ENCODE data around the gene SPOCK3.

SPOCK3 gene

DNA sequence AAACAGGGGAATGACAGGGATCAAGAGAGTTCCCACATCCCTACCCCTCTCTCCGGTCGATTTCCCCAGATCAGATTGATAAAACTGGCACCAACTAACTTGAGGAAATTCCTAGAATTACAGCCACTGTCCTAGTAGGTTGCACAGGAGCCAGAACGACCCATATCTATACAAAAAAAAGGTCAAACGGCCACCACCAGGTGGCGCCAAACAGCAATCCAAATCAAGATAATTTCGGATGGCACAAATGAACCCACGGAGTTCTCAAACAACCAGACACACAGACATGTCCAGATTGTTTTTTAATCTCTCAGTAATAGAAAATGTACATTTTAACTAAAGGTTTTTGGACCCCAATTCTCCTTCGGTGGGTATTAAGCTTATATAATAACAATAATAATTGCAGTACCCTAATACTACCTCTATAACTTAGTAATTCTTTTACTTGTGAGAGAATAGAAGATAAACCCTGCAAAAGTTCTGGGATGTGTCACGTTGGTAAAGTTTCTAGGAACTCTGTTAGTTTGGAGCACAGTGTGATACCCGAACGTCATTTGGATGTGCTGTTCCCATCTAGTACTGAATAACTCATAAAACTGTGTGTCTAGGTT lies 212.6 kb downstream of the SPOCK3 start:
- peak; percentile 84 for ATAC-seq
- no peak for TF ChIP-seq ZNF8 (CRISPR knock-in tag; IDR thresholded peaks at IDR 0.05)
- TF ChIP-seq, protein P1, sequence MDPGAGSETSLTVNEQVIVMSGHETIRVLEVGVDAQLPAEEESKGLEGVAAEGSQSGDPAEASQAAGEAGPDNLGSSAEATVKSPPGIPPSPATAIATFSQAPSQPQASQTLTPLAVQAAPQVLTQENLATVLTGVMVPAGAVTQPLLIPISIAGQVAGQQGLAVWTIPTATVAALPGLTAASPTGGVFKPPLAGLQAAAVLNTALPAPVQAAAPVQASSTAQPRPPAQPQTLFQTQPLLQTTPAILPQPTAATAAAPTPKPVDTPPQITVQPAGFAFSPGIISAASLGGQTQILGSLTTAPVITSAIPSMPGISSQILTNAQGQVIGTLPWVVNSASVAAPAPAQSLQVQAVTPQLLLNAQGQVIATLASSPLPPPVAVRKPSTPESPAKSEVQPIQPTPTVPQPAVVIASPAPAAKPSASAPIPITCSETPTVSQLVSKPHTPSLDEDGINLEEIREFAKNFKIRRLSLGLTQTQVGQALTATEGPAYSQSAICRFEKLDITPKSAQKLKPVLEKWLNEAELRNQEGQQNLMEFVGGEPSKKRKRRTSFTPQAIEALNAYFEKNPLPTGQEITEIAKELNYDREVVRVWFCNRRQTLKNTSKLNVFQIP (CRISPR knock-in tag; IDR thresholded peaks at IDR 0.05; ENCODE audit: borderline replicate concordance, low read depth) = no peak
- no peak for TF ChIP-seq BACH2 (CRISPR knock-in tag; IDR thresholded peaks at IDR 0.05; ENCODE audit: borderline replicate concordance)
- no peak for TF ChIP-seq ZC3H10 (CRISPR knock-in tag; IDR thresholded peaks at IDR 0.05)
- TF ChIP-seq TOX (CRISPR knock-in tag; IDR thresholded peaks at IDR 0.05; ENCODE audit: borderline replicate concordance) = no peak
- peak; percentile 55; the same call in 1 of the 2 replicates for TF ChIP-seq ZFP3 (CRISPR knock-in tag; IDR thresholded peaks at IDR 0.05)
- TF ChIP-seq, protein P2, sequence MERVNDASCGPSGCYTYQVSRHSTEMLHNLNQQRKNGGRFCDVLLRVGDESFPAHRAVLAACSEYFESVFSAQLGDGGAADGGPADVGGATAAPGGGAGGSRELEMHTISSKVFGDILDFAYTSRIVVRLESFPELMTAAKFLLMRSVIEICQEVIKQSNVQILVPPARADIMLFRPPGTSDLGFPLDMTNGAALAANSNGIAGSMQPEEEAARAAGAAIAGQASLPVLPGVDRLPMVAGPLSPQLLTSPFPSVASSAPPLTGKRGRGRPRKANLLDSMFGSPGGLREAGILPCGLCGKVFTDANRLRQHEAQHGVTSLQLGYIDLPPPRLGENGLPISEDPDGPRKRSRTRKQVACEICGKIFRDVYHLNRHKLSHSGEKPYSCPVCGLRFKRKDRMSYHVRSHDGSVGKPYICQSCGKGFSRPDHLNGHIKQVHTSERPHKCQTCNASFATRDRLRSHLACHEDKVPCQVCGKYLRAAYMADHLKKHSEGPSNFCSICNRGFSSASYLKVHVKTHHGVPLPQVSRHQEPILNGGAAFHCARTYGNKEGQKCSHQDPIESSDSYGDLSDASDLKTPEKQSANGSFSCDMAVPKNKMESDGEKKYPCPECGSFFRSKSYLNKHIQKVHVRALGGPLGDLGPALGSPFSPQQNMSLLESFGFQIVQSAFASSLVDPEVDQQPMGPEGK (CRISPR knock-in tag; IDR thresholded peaks at IDR 0.05; ENCODE audit: borderline replicate concordance) = no peak
- TF ChIP-seq ZNF565 (CRISPR knock-in tag; conservative IDR thresholded peaks at IDR 0.05; ENCODE audit: low read depth) = no peak
- no peak for TF ChIP-seq PPARA (CRISPR knock-in tag; IDR thresholded peaks at IDR 0.05; ENCODE audit: borderline replicate concordance)

DNA sequence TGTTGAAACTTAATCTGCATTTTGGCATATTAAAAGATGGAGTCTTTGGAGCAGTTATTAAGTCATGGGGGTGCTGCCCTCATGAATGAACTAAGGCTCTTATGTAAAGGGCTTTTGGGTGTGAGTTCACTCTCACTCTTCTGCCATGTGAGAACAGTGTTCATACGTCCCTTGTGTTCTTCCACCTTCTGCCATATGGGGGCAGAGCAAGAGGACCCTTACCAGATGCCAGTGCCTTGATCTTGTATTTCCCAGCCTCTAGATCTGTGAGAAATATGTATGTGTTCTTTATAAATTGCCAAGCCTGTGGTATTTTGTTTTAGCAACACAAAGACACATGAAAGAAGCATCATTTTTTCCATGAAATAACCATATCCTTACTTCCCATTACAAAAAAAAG lies 213.9 kb downstream of the SPOCK3 start:
- TF ChIP-seq GLIS3 (CRISPR knock-in tag; IDR thresholded peaks at IDR 0.05) (no peak), ISL1 (CRISPR knock-in tag; IDR thresholded peaks at IDR 0.05) (no peak)
- ATAC-seq = peak; percentile 61

DNA sequence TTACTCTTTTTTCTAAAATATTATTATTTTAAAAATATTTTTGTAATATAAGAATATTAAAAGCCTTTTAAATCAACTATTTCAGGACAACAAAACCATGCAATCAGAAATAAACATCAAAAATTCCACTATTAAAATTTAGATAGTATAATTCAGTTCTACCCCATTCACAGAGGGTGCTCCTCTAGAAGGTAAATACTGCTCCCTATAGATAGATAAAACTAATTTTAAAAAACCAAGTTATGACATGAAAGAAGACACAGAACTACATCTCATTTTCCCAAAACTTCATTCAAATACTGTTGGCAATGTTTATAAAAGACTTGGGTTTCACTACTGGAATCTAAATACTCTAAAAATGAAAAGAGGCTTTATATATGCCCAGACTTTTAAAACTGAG lies 219.3 kb downstream of the SPOCK3 start:
- TF ChIP-seq ZC3H10 (CRISPR knock-in tag; IDR thresholded peaks at IDR 0.05) = no peak
- TF ChIP-seq ZNF70 (CRISPR knock-in tag; IDR thresholded peaks at IDR 0.05) = no peak
- TF ChIP-seq TCF4 (CRISPR knock-in tag; IDR thresholded peaks at IDR 0.05; ENCODE audit: borderline replicate concordance) = no peak
- no peak for TF ChIP-seq PPARA (CRISPR knock-in tag; IDR thresholded peaks at IDR 0.05; ENCODE audit: borderline replicate concordance)
- TF ChIP-seq RARB (CRISPR knock-in tag; IDR thresholded peaks at IDR 0.05) = no peak
- TF ChIP-seq TOX (CRISPR knock-in tag; IDR thresholded peaks at IDR 0.05; ENCODE audit: borderline replicate concordance) = no peak
- TF ChIP-seq, protein P2 (CRISPR knock-in tag; IDR thresholded peaks at IDR 0.05; ENCODE audit: borderline replicate concordance) = no peak
- TF ChIP-seq, protein P3, sequence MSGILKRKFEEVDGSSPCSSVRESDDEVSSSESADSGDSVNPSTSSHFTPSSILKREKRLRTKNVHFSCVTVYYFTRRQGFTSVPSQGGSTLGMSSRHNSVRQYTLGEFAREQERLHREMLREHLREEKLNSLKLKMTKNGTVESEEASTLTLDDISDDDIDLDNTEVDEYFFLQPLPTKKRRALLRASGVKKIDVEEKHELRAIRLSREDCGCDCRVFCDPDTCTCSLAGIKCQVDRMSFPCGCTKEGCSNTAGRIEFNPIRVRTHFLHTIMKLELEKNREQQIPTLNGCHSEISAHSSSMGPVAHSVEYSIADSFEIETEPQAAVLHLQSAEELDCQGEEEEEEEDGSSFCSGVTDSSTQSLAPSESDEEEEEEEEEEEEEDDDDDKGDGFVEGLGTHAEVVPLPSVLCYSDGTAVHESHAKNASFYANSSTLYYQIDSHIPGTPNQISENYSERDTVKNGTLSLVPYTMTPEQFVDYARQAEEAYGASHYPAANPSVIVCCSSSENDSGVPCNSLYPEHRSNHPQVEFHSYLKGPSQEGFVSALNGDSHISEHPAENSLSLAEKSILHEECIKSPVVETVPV (CRISPR knock-in tag; IDR thresholded peaks at IDR 0.05) = no peak
- no peak for TF ChIP-seq ZFP30 (CRISPR knock-in tag; IDR thresholded peaks at IDR 0.05)
- TF ChIP-seq OSR1 (CRISPR knock-in tag; IDR thresholded peaks at IDR 0.05) = no peak
- no peak for TF ChIP-seq ISL1 (CRISPR knock-in tag; IDR thresholded peaks at IDR 0.05)
- TF ChIP-seq ZFP3 (CRISPR knock-in tag; IDR thresholded peaks at IDR 0.05) = no peak
- TF ChIP-seq ZNF8 (CRISPR knock-in tag; IDR thresholded peaks at IDR 0.05) = no peak
- TF ChIP-seq, protein P4, sequence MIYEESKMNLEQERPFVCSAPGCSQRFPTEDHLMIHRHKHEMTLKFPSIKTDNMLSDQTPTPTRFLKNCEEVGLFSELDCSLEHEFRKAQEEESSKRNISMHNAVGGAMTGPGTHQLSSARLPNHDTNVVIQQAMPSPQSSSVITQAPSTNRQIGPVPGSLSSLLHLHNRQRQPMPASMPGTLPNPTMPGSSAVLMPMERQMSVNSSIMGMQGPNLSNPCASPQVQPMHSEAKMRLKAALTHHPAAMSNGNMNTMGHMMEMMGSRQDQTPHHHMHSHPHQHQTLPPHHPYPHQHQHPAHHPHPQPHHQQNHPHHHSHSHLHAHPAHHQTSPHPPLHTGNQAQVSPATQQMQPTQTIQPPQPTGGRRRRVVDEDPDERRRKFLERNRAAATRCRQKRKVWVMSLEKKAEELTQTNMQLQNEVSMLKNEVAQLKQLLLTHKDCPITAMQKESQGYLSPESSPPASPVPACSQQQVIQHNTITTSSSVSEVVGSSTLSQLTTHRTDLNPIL (CRISPR knock-in tag; IDR thresholded peaks at IDR 0.05; ENCODE audit: low read depth) = no peak
- no peak for ATAC-seq

DNA sequence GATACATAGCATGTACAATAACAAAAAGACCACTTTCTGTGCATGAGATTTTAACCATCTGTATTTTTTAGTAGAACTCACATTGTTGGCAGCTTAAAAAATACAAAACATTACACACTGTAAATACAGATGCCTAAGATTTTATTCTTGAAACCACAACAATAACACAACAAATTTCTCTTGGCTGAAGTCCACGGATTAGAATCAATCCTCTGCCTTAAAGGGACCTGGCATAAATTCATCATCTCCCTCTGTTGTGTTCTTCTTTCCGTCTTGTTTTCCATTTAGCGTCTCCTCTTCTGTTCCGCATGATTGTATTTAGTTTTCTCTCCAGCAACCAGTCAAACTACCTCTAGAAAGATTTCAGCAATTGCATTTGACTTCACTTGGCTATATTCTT lies 231.0 kb downstream of the SPOCK3 start:
- no peak for ATAC-seq
- TF ChIP-seq ZNF70 (CRISPR knock-in tag; IDR thresholded peaks at IDR 0.05) (no peak), ZFP3 (CRISPR knock-in tag; IDR thresholded peaks at IDR 0.05) (no peak), ESRRG (CRISPR knock-in tag; IDR thresholded peaks at IDR 0.05) (no peak), PPARA (CRISPR knock-in tag; IDR thresholded peaks at IDR 0.05; ENCODE audit: borderline replicate concordance) (no peak), SNAI2 (CRISPR knock-in tag; IDR thresholded peaks at IDR 0.05) (no peak), ISL1 (CRISPR knock-in tag; IDR thresholded peaks at IDR 0.05) (no peak), RARB (CRISPR knock-in tag; IDR thresholded peaks at IDR 0.05) (no peak)
